A549 (cell line): ENCODE data around the gene RABL6. TPM values are rescaled to one million over a fixed set of nuclear protein-coding genes. Genes with fewer than 3 reads are reported as not detected.
A peak's percentile ranks its signal among the peaks of the same experiment; 100 is the strongest.

Experiments
- ATAC-seq, 2 experiments: fragments of 200-7000 bp in 1 of 2; fragments of >200 bp in 1 of 2; cut with Nextera tagmentation in 1 of 2; cut with Tn5 transposase in 1 of 2; 3 replicates each; pipeline versions ENCODE4 v1.8.0 to v1.9.1; 2018 to 2020; ENCODE audit warnings: mild to moderate bottlenecking in 1 of 2, moderate library complexity in 1 of 2
- CTCF ChIA-PET: fragments of 300-600 bp; sonication (Branson Sonifier 250); formaldehyde crosslinking; extraction: SDS; loops from one replicate; lab custom pipeline; 2021; ENCODE audit warnings: antibody characterized with exemption, inconsistent platforms; lab: Yijun Ruan, JAX
- POLR2A ChIA-PET: fragments of 350-600 bp; formaldehyde crosslinking; extraction: SDS; loops from one replicate; lab custom pipeline; 2021; ENCODE audit warnings: antibody characterized with exemption, inconsistent platforms; lab: Yijun Ruan, JAX
- DNase-seq, 2 experiments: peaks; one replicate each; pipeline versions ENCODE4 v3.0.0 to v3.0.0-alpha.2; 2011 to 2016; ENCODE audit warnings: low read depth in 1 of 2, low spot score in 1 of 2
- FAIRE-seq: peaks from 2 replicates; lab custom pipeline; 2011; peaks lifted over from hg19 to GRCh38; lab: Jason Lieb, UNC
- H3K27ac ChIP-seq, 2 experiments: fragments of >200 bp; sonication (Bioruptor Twin); formaldehyde crosslinking; 3 replicates each; pipeline ENCODE4 v1.5.1; 2016 to 2017
- H3K4me1 ChIP-seq: fragments of >200 bp; sonication (Bioruptor Twin); formaldehyde crosslinking; 3 replicates; pipeline ENCODE4 v1.6.1; 2016
- H3K4me2 ChIP-seq: fragments of >200 bp; sonication (Bioruptor Twin); formaldehyde crosslinking; 3 replicates; pipeline ENCODE4 v1.6.1; 2016
- H3K4me3 ChIP-seq: fragments of >200 bp; sonication (Bioruptor Twin); formaldehyde crosslinking; 3 replicates; pipeline ENCODE4 v1.5.1; 2016
- H3K9me3 ChIP-seq: fragments of >200 bp; sonication (Bioruptor Twin); formaldehyde crosslinking; 3 replicates; pipeline ENCODE4 v1.6.1; 2016
- CEBPB ChIP-seq, 2 experiments: fragments of >200 bp in 1 of 2; sonication (Bioruptor Twin) in 1 of 2; formaldehyde crosslinking in 1 of 2; IDR thresholded peaks; 2 replicates each; pipeline ENCODE4 v1.6.1; 2012 to 2016
- EHMT2 ChIP-seq: fragments of 200-600 bp; sonication (generic); IDR thresholded peaks from 2 replicates; pipeline ENCODE4 v1.6.1; 2016; ENCODE audit warnings: antibody characterized with exemption, low read depth, mild to moderate bottlenecking, moderate library complexity
- EP300 ChIP-seq, 2 experiments: fragments of >200 bp; sonication (Bioruptor Twin); formaldehyde crosslinking; IDR thresholded peaks; 2 replicates in 1 of 2; 3 replicates in 1 of 2; pipeline ENCODE4 v1.6.1; 2016 to 2017
- ESRRA ChIP-seq: fragments of 150-350 bp; IDR thresholded peaks from 2 replicates; pipeline ENCODE4 v1.6.1; 2014; ENCODE audit warnings: mild to moderate bottlenecking, low read length, borderline replicate concordance
- FOSB ChIP-seq: fragments of 250-450 bp; sonication (Bioruptor Pico); IDR thresholded peaks from 2 replicates; pipeline ENCODE4 v1.5.0; 2020; ENCODE audit warnings: mild to moderate bottlenecking, moderate library complexity
- FOXS1 ChIP-seq: fragments of 250-450 bp; sonication (Bioruptor Pico); IDR thresholded peaks from 2 replicates; pipeline ENCODE4 v1.5.0; 2020; ENCODE audit warnings: mild to moderate bottlenecking, moderate library complexity
- GATA3 ChIP-seq: IDR thresholded peaks from 2 replicates; pipeline ENCODE4 v1.6.1; 2012; ENCODE audit warnings: borderline replicate concordance
- HOXA7 ChIP-seq: fragments of 250-450 bp; sonication (Bioruptor Pico); IDR thresholded peaks from 2 replicates; pipeline ENCODE4 v1.5.0; 2020; ENCODE audit warnings: mild to moderate bottlenecking, moderate library complexity
- HOXB13 ChIP-seq: fragments of 250-450 bp; sonication (Bioruptor Pico); IDR thresholded peaks from 2 replicates; pipeline ENCODE4 v1.5.0; 2020; ENCODE audit warnings: low read depth, mild to moderate bottlenecking, moderate library complexity
- JUN ChIP-seq, 2 experiments: fragments of >200 bp; sonication (Bioruptor Twin); formaldehyde crosslinking; IDR thresholded peaks; 2 replicates in 1 of 2; 3 replicates in 1 of 2; pipeline ENCODE4 v1.6.1; 2016 to 2017
- KDM5A ChIP-seq: fragments of 200-600 bp; sonication (generic); IDR thresholded peaks from 2 replicates; pipeline ENCODE4 v1.6.1; 2016; ENCODE audit warnings: antibody characterized with exemption, mild to moderate bottlenecking
- MAFK ChIP-seq: fragments of 450-650 bp; IDR thresholded peaks from 2 replicates; pipeline ENCODE4 v1.6.1; 2014; ENCODE audit not compliant: partially characterized antibody
- MAZ ChIP-seq: fragments of 150-350 bp; IDR thresholded peaks from 2 replicates; pipeline ENCODE4 v1.6.1; 2014; ENCODE audit warnings: antibody characterized with exemption, low read depth, low read length, borderline replicate concordance
- MYC ChIP-seq: IDR thresholded peaks from 2 replicates; pipeline ENCODE4 v1.6.1; 2012; ENCODE audit warnings: mild to moderate bottlenecking, inconsistent platforms, low read length, improper control_type of control experiment, borderline replicate concordance
- NFE2L2 ChIP-seq: fragments of 150-350 bp; conservative IDR thresholded peaks from 2 replicates; pipeline ENCODE4 v1.6.1; 2014; ENCODE audit warnings: low read length
- PHF8 ChIP-seq: fragments of 200-600 bp; sonication (generic); IDR thresholded peaks from 2 replicates; pipeline ENCODE4 v1.6.1; 2016; ENCODE audit warnings: low read depth, mild to moderate bottlenecking, antibody characterized with exemption, moderate library complexity, borderline replicate concordance
- POLR2A ChIP-seq: IDR thresholded peaks from 2 replicates; pipeline ENCODE4 v1.6.1; 2012; ENCODE audit warnings: mild to moderate bottlenecking, low read length
- RAD21 ChIP-seq, 2 experiments: fragments of >200 bp in 1 of 2; sonication (Bioruptor Twin) in 1 of 2; formaldehyde crosslinking in 1 of 2; IDR thresholded peaks in 1 of 2; conservative IDR thresholded peaks in 1 of 2; 2 replicates in 1 of 2; 3 replicates in 1 of 2; pipeline ENCODE4 v1.6.1; 2012 to 2018; ENCODE audit warnings: inconsistent platforms in 1 of 2
- RARB ChIP-seq: fragments of 250-450 bp; sonication (Bioruptor Pico); IDR thresholded peaks from 2 replicates; pipeline ENCODE4 v1.8.0; 2021; ENCODE audit warnings: mild to moderate bottlenecking, moderate library complexity
- RCOR1 ChIP-seq: fragments of 150-350 bp; IDR thresholded peaks from 2 replicates; pipeline ENCODE4 v1.6.1; 2014; ENCODE audit warnings: antibody characterized with exemption, low read length, low read depth
- ZNF302 ChIP-seq: fragments of 250-450 bp; sonication (Bioruptor Pico); IDR thresholded peaks from 2 replicates; pipeline ENCODE4 v1.9.0; 2021; ENCODE audit warnings: inconsistent platforms, mild to moderate bottlenecking, moderate library complexity
- WGBS: methylation state at CpG from one replicate; pipeline ENCODE4 v1.1.6; 2017; ENCODE audit errors: missing lambda C conversion rate; 5-methylcytosine and 5-hydroxymethylcytosine counted together
- polyA plus RNA-seq, 4 experiments: library from polyadenylated mRNA; depleted of rRNA in 3 of 4; stranded (reverse); fragments of >200 nt; fragmentation: RNase III in 1 of 4; extraction: RNeasy Plus Mini Kit Qiagen cat#74134 plus additional on column Dnase treatment in 1 of 4; gene quantifications; 2 replicates in 3 of 4; 3 replicates in 1 of 4; pipeline ENCODE4 v1.2.3, GENCODE V29; 2011 to 2017
- TF ChIP-seq, protein P1 (sequence below): fragments of >200 bp; sonication (Bioruptor Twin); formaldehyde crosslinking; IDR thresholded peaks from 3 replicates; pipeline ENCODE4 v1.6.1; 2016
- TF ChIP-seq, protein P2 (sequence below): IDR thresholded peaks from 2 replicates; pipeline ENCODE4 v1.6.1; 2012; ENCODE audit warnings: low read depth, borderline replicate concordance
- TF ChIP-seq, protein P3 (sequence below): IDR thresholded peaks from 2 replicates; pipeline ENCODE4 v1.6.1; 2012
- TF ChIP-seq, protein P4 (sequence below): fragments of 250-450 bp; sonication (Bioruptor Pico); IDR thresholded peaks from 2 replicates; pipeline ENCODE4 v1.5.0; 2020; ENCODE audit warnings: low read depth, mild to moderate bottlenecking, moderate library complexity

Gene RABL6
- polyA plus RNA-seq, 2 of the 4 experiments (the other 2 are of a cell fraction) = 46.8 to 71.4 TPM

DNA sequence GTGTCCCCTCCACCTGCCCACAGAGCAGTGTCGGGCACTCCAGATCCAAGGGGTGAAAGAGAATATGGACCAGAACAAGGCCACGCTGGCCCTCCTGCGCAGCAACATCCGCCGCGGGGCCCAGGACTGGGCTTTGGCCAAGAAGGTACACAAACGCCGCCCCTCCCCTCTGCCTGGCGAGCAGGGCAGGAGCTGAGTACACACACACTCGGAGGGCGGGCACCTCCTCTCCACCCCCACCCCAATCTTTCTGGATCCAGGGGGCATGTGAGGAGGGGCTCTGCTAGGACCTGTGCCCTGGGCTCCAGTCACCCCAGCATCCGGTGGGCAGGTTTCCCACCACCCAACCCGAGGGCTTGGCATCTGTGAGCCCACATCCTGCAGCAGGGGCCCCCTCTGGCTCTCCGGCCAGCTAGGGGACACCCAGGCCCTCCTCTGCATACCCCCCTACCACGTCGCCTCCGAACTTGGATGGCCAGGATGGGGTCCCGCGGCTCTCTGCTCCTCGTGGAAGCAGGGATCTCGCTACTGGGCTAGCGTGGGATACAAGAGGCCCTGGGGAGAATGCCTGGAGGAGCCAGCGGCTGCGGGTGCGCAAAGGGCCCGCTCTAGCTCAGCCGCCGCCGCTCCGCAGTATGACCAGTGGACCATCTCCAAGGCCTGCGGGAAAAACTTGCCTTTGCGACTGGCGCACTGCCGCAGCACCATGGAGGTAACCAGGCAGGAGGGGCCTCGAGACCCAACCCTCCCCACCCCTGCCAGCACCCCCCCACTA, 8.5 kb upstream of the RABL6 start:
- no peak for TF ChIP-seq JUN (IDR thresholded peaks at IDR 0.05)
- no peak for TF ChIP-seq NFE2L2
- no peak for TF ChIP-seq RCOR1
- no peak for TF ChIP-seq RARB
- TF ChIP-seq MYC = no peak
- 13% methylated on average over 19 of the region's 35 CpGs for WGBS
- DNase-seq = no peak
- FAIRE-seq = no peak
- Histone ChIP-seq H3K9me3 (no peaks in the 10 kb centered on the region), H3K27ac (peak overlapping the region; percentile 53 to 81), H3K4me3 (peak overlapping the region; percentile 49), H3K4me1 (peaks cover 21% of the 10 kb centered on the region), H3K4me2 (peak overlapping the region; percentile 97)
- ChIA-PET POLR2A (interaction anchor here (0.6 kb wide), 1 partner anchor 174 kb away, joined by 3 read pairs; no protein-coding TSS in a partner anchor), CTCF (interaction anchor here (1.4 to 9.9 kb wide), 6 partner anchors 7 to 236 kb away, joined by 3 to 110 read pairs (median 7); partner anchors contain the start of genes RABL6 and TMEM141)
- peak; percentile 9 to 32; a peak in 5 of 6 replicates for ATAC-seq

DNA sequence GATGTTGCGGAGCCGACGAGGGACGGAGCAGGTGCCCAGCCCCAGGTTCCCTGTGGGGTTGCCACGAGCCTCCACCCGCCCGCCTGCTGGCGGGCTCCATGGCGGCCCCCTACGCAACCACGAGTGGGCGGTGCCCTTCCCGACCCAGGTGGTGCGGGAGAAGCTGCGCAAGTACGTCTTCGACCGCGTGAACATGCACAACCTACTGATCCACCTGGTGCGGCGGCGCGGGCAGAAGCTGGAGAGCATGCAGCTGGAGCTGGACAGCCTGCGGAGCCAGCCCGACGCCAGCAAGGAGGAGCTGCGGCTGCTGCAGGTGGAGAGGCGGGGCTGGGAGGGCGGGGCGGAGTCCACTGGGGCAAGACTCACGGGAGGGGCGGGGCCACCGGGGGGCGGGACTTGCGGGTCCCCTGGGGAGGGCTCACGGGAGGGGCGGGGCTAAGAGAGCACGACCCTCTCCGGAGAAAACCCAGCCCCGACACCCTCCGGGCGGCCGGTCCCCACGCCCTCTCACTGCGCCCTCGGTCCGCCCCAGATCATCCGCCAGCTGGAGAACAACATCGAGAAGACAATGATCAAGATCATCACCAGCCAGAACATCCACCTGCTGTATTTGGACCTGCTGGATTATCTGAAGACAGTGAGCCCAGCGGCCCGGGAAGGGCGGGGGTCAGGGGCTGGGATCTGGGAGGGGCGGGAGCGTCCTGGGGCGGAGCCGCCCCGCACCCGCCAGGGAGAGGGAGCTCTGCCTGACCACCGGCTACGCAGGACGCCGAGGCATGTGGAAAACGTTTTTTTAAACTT, 7.7 kb upstream of the RABL6 start:
- peak; percentile 76 to 89 for DNase-seq
- Histone ChIP-seq H3K27ac (peak overlapping the region; percentile 53 to 81), H3K9me3 (no peaks in the 10 kb centered on the region), H3K4me2 (peak overlapping the region; percentile 97), H3K4me3 (peak overlapping the region; percentile 49), H3K4me1 (peaks cover 21% of the 10 kb centered on the region)
- FAIRE-seq = no peak
- ChIA-PET POLR2A (interaction anchor here (0.6 to 1.7 kb wide), 4 partner anchors 9 to 173 kb away, joined by 3 to 10 read pairs (median 3); partner anchors contain the start of gene TMEM141), CTCF (interaction anchor here (0.7 to 9.9 kb wide), 10 partner anchors 8 to 235 kb away, joined by 3 to 110 read pairs (median 5); partner anchors contain the start of genes AJM1, RABL6 and TMEM141)
- no peak for TF ChIP-seq KDM5A
- no peak for TF ChIP-seq FOXS1 (CRISPR knock-in tag)
- TF ChIP-seq, protein P1, sequence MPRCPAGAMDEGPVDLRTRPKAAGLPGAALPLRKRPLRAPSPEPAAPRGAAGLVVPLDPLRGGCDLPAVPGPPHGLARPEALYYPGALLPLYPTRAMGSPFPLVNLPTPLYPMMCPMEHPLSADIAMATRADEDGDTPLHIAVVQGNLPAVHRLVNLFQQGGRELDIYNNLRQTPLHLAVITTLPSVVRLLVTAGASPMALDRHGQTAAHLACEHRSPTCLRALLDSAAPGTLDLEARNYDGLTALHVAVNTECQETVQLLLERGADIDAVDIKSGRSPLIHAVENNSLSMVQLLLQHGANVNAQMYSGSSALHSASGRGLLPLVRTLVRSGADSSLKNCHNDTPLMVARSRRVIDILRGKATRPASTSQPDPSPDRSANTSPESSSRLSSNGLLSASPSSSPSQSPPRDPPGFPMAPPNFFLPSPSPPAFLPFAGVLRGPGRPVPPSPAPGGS = no peak
- no peak for TF ChIP-seq ZNF302 (CRISPR knock-in tag)
- TF ChIP-seq JUN (IDR thresholded peaks at IDR 0.05) = peak in 1 of 2 experiments; percentile 54; a peak in 2 of 5 replicates
- TF ChIP-seq, protein P2, sequence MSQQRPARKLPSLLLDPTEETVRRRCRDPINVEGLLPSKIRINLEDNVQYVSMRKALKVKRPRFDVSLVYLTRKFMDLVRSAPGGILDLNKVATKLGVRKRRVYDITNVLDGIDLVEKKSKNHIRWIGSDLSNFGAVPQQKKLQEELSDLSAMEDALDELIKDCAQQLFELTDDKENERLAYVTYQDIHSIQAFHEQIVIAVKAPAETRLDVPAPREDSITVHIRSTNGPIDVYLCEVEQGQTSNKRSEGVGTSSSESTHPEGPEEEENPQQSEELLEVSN = peak; percentile 83; the same call in 1 of the 2 replicates
- no peak for TF ChIP-seq MAZ
- TF ChIP-seq HOXA7 = no peak
- TF ChIP-seq, protein P3, sequence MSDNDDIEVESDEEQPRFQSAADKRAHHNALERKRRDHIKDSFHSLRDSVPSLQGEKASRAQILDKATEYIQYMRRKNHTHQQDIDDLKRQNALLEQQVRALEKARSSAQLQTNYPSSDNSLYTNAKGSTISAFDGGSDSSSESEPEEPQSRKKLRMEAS = peak; percentile 48
- no peak for TF ChIP-seq MAFK
- TF ChIP-seq POLR2A = peak; percentile 47
- ATAC-seq = peak; percentile 75 to 79
- 2% methylated on average over 22 of the region's 63 CpGs for WGBS

DNA sequence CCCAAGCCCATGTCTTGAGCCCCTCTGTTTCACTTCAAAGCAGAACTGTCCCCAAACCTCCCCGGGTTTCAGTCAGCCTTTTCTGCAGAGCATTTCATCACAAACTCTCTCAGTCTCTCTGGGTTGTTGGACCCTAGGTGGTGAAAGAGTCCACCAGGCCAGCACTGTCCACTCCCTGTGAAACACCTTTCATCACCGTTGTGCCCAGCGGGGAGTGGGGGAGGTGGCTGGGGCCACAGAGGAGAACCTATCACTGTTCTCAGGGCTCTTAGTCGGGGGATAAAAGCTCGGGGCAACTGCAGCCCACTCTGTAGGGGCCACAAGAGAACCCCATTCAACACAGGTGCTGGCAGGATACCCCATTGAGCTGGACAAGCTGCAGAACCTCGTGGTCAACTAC, 5.4 kb upstream of the RABL6 start:
- FAIRE-seq = no peak
- no peaks in the 10 kb centered on the region for H3K9me3 ChIP-seq
- H3K4me3 ChIP-seq = no peak overlapping the region
- no peak for DNase-seq
- 89% methylated on average over 6 of the region's 6 CpGs for WGBS
- no peak overlapping the region for H3K27ac ChIP-seq
- POLR2A ChIA-PET = no interaction called here
- CTCF ChIA-PET = interaction anchor here (0.6 to 9.9 kb wide), 7 partner anchors 10 to 70 kb away, joined by 3 to 110 read pairs (median 3); partner anchors contain the start of gene TMEM141
- H3K4me2 ChIP-seq = no peak overlapping the region
- H3K4me1 ChIP-seq = peaks cover 30% of the 10 kb centered on the region
- no peak for ATAC-seq
- TF ChIP-seq PHF8 = no peak
- no peak for TF ChIP-seq CEBPB (IDR thresholded peaks at IDR 0.05)
- no peak for TF ChIP-seq KDM5A
- no peak for TF ChIP-seq EP300 (IDR thresholded peaks at IDR 0.05)
- TF ChIP-seq GATA3 = no peak
- TF ChIP-seq, protein P4, sequence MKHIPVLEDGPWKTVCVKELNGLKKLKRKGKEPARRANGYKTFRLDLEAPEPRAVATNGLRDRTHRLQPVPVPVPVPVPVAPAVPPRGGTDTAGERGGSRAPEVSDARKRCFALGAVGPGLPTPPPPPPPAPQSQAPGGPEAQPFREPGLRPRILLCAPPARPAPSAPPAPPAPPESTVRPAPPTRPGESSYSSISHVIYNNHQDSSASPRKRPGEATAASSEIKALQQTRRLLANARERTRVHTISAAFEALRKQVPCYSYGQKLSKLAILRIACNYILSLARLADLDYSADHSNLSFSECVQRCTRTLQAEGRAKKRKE (CRISPR knock-in tag) = no peak
- TF ChIP-seq, protein P2 = no peak
- TF ChIP-seq, protein P3 = no peak
- no peak for TF ChIP-seq HOXB13 (CRISPR knock-in tag)
- TF ChIP-seq, protein P1 = no peak
- TF ChIP-seq RAD21 (conservative IDR thresholded peaks at IDR 0.05 in 1 of 2, IDR thresholded peaks at IDR 0.05 in 1 of 2) = no peak
- TF ChIP-seq EHMT2 = no peak
- no peak for TF ChIP-seq JUN (IDR thresholded peaks at IDR 0.05)
- TF ChIP-seq ESRRA = no peak
- TF ChIP-seq FOSB (CRISPR knock-in tag) = no peak
- no peak for TF ChIP-seq HOXA7
